Measurements from ENCODE around the gene CNTNAP3B.
A peak's percentile ranks its signal among the peaks of the same experiment; 100 is the strongest.
"Not testable (repeated sequence)": the region's sequence is repeated elsewhere in the genome, so short reads cannot be mapped to it uniquely, and the experiment has no call there.

The CNTNAP3B gene

GRCh38 chr9:42129073-42129729 is at the start of gene CNTNAP3B:
CNTNAP3B (minus strand) TSS chr9:42129426; CDS start chr9:42129094, 332 bp downstream.
- TF ChIP-seq CTCF (IDR thresholded peaks at IDR 0.05): not testable (repeated sequence)

- peak; percentile 40 for TF ChIP-seq CTCF (IDR thresholded peaks at IDR 0.05)
Measured at GRCh38 chr9:42160299-42160698, 31.1 kb upstream of the CNTNAP3B start.

DNA sequence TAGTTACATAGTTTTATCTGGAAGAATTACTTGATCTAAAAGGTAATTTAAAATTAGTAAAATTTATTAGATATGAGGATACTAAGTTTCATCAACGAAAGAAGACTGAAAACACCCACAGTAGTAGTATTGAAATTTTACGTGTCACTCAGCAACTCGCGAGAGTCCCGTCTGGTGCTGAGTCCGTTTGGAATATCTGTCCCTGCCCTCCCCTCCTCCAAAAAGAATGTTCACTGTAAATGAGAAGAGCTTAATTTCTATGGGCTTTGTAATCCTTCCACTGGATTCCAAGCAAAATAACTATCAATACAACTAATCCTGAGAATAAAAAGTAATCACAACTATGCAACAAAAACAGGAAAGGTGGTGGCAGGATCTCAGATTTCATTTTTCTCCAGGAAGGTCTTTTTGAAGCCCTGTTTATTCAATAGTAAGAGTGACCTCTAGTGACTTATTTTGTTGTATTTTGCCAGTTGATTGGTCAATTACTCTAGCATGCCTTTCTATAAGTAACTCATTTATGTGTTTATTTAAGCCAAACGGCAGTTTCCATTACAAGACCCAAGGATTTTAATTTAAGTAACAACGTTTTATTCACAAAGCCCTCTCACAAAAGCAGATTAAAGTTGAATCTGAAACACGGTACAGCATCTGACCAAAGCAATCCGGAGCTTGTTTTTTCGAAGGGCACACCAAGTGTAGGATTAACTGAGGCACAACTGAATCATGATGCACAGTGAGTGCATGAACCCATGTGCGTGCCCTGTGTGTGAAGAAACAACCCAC is 2.0 kb downstream of the CNTNAP3B start:
- TF ChIP-seq CTCF (IDR thresholded peaks at IDR 0.05): peak; percentile 30; the same call in 1 of the 2 replicates

All from LNCAP (cell line).